ENCODE data around the gene RPL37. TPM values are rescaled to one million over a fixed set of nuclear protein-coding genes. Genes with fewer than 3 reads are reported as not detected.
"Not testable (repeated sequence)": the region's sequence is repeated elsewhere in the genome, so short reads cannot be mapped to it uniquely, and the experiment has no call there.

Gene RPL37
- total RNA-seq, 1 experiment from 2014 or later = 1,699 TPM

GRCh38 chr5:40873286-40873880 lies 38.4 kb upstream of the RPL37 start:
- Mint-ChIP-seq H3K9me3 (ENCODE audit: unreplicated experiment) (peaks cover 17% of the 10 kb centered on the region), H3K36me3 (ENCODE audit: insufficient read depth, unreplicated experiment) (peaks cover 6% of the 10 kb centered on the region), H3K27ac (ENCODE audit: unreplicated experiment) (no peak overlapping the region), H3K4me1 (ENCODE audit: low read depth, unreplicated experiment) (no peaks in the 10 kb centered on the region), H3K4me3 (ENCODE audit: unreplicated experiment) (no peak overlapping the region), H3K27me3 (ENCODE audit: insufficient read depth, unreplicated experiment) (no peaks in the 10 kb centered on the region)
- no peaks in the 10 kb centered on the region for H3K36me3 ChIP-seq (ENCODE audit: control insufficient read depth, insufficient read depth, low read length)
- no peaks in the 10 kb centered on the region for H3K4me1 ChIP-seq
- BruUV-seq (replicated peaks) = no TSS peak
- DNase-seq = no peak
- H3K9me3 ChIP-seq = peaks cover 7% of the 10 kb centered on the region
- no peak overlapping the region for H3K4me3 ChIP-seq (ENCODE audit: low read depth, low read length)
- CTCF ChIA-PET = no interaction called here
- H3K27me3 ChIP-seq (replicated peaks; ENCODE audit: control insufficient read depth, insufficient read depth, low read length) = no peaks in the 10 kb centered on the region
- intact Hi-C loops (cut with micrococcal nuclease; ENCODE audit: unreplicated experiment) = loop anchor here (10.0 kb wide), 1 partner anchor 1159 kb away; no protein-coding TSS in a partner anchor
- POLR2A ChIA-PET = no interaction called here
- TF ChIP-seq CTCF (IDR thresholded peaks at IDR 0.05; ENCODE audit: insufficient read depth in 1 of 2, low read depth in 1 of 2, low read length in 1 of 2, severe bottlenecking in 1 of 2, unreplicated experiment in 1 of 2) = no peak

- DNase-seq; H3K9me3 ChIP-seq; H3K4me1 Mint-ChIP-seq (ENCODE audit: low read depth, unreplicated experiment); H3K9me3 Mint-ChIP-seq (ENCODE audit: unreplicated experiment); H3K36me3 Mint-ChIP-seq (ENCODE audit: insufficient read depth, unreplicated experiment); BruUV-seq (replicated peaks); POLR2A ChIA-PET; H3K27me3 ChIP-seq (replicated peaks; ENCODE audit: control insufficient read depth, insufficient read depth, low read length); H3K4me3 Mint-ChIP-seq (ENCODE audit: unreplicated experiment); H3K4me1 ChIP-seq; H3K4me3 ChIP-seq (ENCODE audit: low read depth, low read length); H3K36me3 ChIP-seq (ENCODE audit: control insufficient read depth, insufficient read depth, low read length); H3K27me3 Mint-ChIP-seq (ENCODE audit: insufficient read depth, unreplicated experiment); H3K27ac Mint-ChIP-seq (ENCODE audit: unreplicated experiment): not testable (repeated sequence)
- intact Hi-C loops (cut with micrococcal nuclease; ENCODE audit: unreplicated experiment) = loop anchor here (10.0 kb wide), 1 partner anchor 1157 kb away; no protein-coding TSS in a partner anchor
- CTCF ChIA-PET = interaction anchor here (0.6 kb wide), 1 partner anchor 96 kb away, joined by 3 read pairs; no protein-coding TSS in a partner anchor
Observed at GRCh38 chr5:40872253-40872652, 37.2 kb upstream of the RPL37 start.

GRCh38 chr5:40871177-40871576 lies 36.2 kb upstream of the RPL37 start:
- no peak overlapping the region for H3K4me3 Mint-ChIP-seq (ENCODE audit: unreplicated experiment)

More at GRCh38 chr5:40871177-40871576, 36.2 kb upstream of the RPL37 start:
- Histone ChIP-seq H3K27me3 (replicated peaks; ENCODE audit: control insufficient read depth, insufficient read depth, low read length) (no peaks in the 10 kb centered on the region), H3K4me1 (peaks cover 1% of the 10 kb centered on the region; the same call in 1 of the 2 replicates), H3K4me3 (ENCODE audit: low read depth, low read length) (no peak overlapping the region), H3K36me3 (ENCODE audit: control insufficient read depth, insufficient read depth, low read length) (no peaks in the 10 kb centered on the region), H3K9me3 (no peaks in the 10 kb centered on the region; the same call in 1 of the 2 replicates)
- no peak for DNase-seq
- no peaks in the 10 kb centered on the region for H3K36me3 Mint-ChIP-seq (ENCODE audit: insufficient read depth, unreplicated experiment)
- intact Hi-C loops (cut with micrococcal nuclease; ENCODE audit: unreplicated experiment) = loop anchor here (10.0 kb wide), 1 partner anchor 1156 kb away; no protein-coding TSS in a partner anchor
- no peaks in the 10 kb centered on the region for H3K27me3 Mint-ChIP-seq (ENCODE audit: insufficient read depth, unreplicated experiment)
- ChIA-PET POLR2A (no interaction called here), CTCF (no interaction called here)
- no peak for TF ChIP-seq CTCF (IDR thresholded peaks at IDR 0.05; ENCODE audit: insufficient read depth in 1 of 2, low read depth in 1 of 2, low read length in 1 of 2, severe bottlenecking in 1 of 2, unreplicated experiment in 1 of 2)
- H3K9me3 Mint-ChIP-seq (ENCODE audit: unreplicated experiment) = no peaks in the 10 kb centered on the region
- H3K27ac Mint-ChIP-seq (ENCODE audit: unreplicated experiment) = no peak overlapping the region
- H3K4me1 Mint-ChIP-seq (ENCODE audit: low read depth, unreplicated experiment) = no peaks in the 10 kb centered on the region
- BruUV-seq (replicated peaks) = no TSS peak
